NCI-H2107 treated with DMSO at 0.1 percent for 48 hours (cell line): ENCODE measurements around the gene BCL11A.

Experiments used
- DNase-seq: peaks from one replicate; lab custom pipeline; 2025; ENCODE audit not compliant: unreplicated experiment; lab: John Stamatoyannopoulos, UW

Gene BCL11A

DNA sequence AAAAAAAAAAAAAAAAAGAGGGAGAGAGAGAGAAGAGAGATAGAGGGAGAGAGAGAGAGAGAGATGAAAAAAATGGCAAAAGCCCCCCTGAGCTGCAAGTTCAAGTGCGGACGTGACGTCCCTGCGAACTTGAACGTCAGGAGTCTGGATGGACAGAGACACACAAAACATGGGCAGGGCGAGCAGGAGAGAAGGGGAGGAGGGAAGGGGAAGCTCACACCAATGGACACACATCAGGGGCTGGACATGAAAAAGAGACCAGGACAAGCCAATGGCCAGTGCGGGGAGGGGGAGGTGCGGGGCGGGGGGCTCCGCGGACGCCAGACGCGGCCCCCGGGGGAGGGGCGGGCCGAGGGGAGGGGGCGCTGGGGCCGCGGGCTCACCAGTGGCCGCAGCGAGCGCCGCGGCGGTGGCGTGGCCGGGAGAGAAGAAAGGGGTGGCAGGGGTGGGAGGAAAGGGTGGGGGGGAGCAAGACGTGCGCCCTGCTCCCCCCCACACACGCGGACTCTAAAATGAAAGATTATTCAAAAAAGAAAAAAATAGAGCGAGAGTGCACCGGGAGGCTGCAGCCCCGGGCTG is at the start of gene BCL11A:
TSS of gene BCL11A (minus strand) at position 160 of the 579 bp plus-strand sequence. CDS start 384 bp downstream, outside the sequence.
- no peak for DNase-seq

DNA sequence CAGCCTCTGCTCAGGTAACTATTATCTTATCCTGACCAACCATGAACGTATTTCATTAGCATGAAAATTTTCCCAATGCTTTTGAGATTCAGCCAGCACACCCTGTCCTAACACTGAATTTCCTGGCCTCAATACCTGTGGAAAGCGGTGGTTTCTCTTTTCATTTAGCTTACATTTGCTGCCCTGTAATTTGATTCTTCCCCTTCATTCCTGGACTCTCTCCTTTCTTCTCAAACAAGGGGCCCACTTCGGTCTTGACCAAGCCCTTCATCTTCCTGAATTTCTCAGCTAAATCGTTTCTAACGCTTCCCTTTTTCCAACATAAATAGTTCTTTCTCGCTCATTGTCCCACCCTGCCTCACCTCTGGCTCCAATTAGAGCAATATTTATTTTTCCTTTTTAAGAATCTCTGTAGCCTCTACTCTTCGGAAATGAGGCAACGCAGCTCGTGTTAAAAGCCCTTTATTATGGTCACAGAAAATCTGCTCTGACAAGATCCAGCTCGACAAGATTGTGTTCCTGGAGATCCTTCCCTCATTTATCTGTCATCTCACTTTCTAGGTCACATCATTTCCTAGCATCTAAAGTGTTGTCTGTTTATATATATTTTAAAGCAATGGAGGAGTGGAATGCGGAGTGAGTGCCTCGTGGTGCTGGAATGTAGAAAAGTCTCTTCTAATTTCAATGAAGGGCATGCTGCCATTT is 49.5 kb upstream of the BCL11A start:
- no peak for DNase-seq

DNA sequence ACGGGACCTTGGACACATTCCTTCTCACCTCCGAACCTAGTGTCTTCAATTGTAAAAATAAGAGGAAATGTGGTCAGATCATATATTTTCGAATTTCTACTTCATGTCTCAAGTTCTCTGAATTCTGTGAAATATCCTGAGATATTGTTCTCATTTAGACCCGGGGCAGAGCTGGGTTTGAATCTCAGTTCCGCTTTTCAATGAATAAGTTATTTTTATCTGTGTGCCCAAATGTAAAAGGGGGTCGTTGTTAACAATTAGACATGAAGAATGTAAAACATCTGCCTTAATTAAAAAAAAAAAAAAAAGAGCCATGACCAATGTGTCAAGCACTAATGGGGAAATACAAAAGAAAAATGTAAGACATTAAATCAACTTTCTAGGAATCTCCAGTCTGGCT is 48.9 kb upstream of the BCL11A start:
- no peak for DNase-seq

DNA sequence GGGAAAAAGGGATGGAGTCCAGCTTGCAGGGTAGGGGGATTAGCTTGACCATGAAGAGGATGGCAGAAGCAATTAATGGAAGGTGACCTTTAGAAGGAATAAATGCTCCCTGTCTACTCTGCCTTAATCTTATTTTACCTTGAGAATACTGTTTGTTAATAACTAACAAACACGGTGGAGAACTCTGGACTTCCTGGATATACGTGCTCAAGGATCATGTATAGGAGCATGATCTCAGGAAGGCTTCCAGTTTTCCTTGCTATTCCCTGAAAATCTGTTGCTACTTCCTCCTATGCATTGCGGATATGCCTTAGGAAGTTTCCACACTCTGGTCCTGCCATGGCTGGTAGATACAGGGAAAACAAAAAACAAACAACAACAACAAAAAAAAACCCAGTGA is 44.8 kb upstream of the BCL11A start:
- no peak for DNase-seq

DNA sequence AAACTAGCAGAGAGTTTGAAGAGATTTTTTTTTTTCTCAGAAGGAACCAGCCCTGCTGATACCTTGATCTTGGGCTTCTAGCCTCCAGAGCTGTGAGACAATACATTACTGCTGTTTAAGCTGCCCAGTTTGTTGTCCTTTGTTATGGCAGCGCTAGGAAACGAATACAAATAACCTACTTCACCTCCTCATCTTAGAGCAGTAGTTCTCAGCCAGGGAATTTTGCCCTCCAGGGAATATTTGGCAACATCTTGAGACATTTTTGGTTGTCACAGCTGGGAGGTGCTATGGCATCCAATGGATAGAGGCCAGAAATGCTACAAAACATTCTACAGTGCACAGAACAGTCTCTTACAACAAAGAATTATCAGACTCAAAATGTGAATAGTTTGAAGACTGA is 43.9 kb upstream of the BCL11A start:
- DNase-seq: no peak

DNA sequence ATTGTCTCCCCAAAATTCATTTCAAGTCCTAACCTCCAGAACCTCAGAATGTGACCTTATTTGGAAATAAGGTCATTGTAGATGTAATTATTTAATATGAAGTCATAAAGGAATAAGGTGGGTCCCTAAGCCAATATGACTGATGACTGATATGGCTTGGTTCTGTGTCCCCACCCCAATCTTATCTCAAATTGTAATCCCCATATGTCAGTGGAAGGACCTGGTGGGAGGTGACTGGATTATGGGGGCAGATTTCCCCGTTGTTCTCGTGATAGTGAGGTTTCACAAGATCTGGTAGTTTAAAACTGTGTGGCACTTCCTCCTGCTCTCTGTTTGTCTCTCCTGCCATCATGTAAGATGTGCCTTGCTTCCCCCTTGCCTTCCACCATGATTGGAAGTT is 43.0 kb upstream of the BCL11A start:
- no peak for DNase-seq

DNA sequence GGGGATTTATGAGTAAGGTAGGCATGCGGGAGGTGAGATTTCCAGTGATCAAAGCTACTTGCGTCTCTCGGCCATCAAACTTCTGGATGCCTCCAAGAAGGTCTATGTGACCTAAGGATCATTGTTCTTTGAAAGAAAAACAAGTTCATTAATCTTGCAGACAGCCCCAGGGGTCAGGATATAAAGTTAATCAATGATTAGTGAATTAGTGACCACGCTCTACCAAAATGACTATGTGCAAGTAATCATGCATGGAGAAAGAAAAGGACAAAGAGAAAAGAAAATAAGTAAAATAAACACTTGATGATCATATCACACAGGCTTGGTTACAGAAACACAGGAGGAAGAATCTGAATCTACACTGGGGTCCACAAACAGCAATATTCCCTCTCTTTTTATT is 42.5 kb upstream of the BCL11A start:
- no peak for DNase-seq

DNA sequence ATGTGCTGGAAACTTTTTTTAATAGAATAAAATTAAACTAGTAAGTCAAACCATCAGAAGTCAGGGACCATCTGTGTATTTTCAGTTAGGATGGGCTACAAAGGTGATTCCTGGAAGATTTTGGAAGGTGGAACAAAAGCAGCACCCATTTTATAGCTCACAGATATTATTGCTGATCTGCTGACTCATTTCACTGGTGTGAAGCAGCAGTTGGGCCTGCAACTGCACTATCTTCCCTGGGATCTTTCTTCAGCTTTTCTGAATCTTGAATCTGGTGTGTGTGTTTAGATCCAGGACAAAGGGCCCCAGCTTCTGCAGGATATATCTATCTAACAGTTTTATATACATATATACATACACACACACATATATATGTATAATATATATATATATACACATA is 35.6 kb upstream of the BCL11A start:
- no peak for DNase-seq

DNA sequence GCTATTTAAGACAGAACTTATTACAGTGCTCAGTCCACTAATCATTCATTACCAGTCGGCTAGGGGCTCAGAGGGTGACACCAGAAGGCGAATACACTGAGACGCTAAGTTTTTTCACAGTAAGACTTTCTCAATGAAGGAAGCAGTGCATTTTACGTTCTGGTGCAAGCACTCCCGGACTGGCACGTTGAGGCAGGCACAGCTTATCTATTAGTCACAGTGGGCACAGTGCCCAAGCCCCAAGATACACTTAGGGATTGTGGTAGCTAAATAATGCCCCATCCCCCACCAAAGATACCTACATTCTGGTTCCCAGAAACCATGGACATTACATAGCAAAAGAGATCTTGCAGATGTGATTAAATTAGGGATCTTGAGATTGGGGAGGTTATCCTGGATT is 32.6 kb upstream of the BCL11A start:
- DNase-seq: no peak

DNA sequence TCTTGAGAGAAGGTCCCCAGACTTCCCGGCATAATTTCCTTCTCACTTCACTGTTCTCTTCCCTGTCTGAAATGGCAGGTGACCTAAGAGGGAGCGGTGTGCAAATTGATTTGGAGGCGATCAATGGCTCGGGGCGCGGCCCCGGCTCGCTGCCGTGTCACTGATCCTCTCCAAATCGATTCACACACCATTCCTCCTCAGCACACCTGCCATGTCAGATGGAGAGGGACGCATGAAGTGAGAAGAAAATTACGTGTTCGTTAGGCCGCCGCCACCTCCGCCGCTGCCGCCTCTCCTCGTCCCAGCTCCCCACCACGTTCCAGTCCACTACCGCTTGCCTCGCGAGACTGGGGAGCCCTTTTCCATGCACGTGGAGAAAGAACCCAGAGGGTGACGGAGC is 31.8 kb upstream of the BCL11A start:
- DNase-seq: no peak

DNA sequence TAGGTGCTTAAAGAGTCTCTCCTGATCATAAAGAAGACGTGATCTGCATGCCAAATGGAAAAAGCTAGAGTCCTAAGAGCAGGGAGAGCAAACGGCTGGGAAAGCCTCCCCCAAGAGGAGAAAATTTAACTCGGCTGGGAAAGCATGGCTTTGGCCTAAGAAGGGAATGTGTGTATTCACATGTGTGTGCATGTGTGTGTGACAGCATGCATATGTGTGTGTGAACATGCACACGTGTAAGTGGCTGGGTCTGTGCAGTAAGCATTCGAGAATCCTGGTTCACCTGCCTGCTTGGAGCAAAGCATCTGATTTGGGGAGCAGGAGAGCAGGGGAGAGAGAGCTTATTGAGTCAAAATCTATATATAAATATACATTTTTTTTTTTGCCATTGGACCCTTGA is 30.1 kb upstream of the BCL11A start:
- DNase-seq: no peak

DNA sequence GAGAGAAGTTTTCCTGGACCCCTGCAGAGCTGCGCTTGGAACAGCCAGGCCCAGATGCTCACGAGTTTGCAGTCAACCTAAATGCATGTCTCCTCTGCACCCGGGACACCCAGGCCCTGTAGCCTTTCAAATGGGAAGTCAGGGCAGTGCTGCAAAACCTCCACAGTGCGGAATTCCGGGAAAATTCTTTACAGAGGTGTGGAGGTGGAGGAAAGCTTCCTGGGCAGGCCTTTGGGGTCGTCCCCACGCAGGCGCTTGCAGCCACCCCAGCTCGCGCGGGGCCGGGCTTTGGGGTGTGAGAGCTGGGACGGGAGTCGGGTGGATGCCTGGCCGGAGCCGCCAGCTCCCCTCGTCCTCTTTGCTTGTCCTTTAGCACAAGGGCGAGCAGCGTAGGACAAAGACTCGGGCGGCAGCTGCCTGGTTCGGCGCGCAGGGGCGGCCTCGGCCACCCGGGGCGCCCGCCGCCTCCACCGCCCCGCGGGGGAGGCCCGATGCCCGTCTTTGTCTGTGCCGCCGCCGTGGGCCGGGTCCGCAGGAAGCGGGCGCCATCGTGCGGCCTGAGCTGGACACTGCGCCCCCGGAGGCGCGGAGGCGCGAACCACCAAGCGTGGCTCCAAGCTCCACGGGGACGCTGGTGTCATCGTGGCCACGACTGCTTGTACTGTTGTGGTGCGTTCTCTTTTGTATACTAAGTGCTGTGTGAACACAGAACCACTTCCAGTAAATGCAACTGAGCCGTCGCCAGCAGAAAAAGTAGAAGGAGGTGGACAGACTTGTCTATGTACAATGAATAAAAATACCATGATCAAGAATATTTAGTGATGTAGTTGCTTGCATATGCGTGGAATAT is 28.2 kb upstream of the BCL11A start:
- peak; percentile 27 for DNase-seq

DNA sequence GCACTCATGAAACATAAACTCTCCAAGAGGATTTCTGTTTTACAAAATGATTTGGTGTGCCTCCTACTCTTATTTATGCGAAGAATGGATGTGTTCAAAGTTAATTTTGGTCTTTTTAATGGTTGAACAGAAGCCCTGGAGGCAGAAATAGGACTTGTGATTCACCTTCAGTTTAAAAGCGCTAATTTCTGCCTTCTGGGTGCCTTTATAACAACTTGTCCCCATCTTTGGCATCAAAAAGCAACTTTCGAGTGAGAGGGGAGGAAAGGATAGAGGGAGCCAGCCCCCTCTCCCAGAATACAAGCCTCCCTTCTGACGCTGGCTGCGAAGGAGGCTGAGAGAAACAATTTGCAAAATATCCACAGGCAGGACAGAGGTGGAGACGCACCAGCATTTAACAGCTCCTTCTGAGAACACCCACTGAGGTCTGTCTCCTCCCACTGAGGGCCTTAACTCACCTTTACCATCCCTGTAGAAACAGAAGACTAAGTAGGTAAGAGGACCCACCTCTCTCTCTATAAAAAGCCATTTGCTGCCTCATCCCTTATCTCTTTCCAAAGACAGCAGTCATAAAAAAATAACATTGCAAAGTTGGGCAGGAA is 24.3 kb upstream of the BCL11A start:
- DNase-seq: no peak

DNA sequence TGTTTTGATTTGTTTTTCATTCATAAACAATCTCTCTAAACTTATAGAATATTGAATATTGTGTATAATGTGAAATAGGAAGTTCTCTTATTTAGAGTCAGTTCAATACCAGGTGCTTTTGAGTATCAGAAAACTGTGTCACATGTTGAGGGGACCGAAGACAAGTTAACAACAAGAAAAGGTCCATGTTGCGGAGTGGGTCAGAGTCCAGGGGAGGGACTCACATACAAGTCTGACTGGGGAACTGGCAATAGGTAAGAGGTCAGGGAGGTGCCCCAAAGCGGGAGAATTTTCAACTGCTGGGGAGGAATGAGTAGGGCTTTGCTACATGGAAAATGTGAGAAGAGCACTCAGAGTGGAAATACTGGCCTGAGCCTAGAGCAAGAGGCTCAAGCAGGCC is 19.8 kb upstream of the BCL11A start:
- DNase-seq: no peak

DNA sequence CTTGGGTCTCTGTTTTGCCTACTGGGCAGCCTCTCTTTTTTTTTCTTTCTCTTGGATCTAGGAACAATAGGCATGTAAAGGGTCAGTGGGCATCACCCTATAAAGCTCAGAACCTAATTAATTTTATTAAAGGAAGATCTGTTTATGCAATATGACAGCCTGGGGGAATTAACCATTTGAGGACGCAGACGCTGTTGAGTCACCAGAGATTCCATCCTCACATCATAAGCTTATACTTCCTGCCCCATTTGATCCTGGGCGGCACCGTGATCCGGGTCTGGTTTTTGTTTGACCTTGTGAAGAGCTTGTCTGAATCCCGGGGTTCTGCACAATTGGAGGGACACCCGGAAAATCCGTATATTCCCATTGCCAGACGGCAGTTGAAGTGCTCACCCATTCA is 16.8 kb upstream of the BCL11A start:
- no peak for DNase-seq

DNA sequence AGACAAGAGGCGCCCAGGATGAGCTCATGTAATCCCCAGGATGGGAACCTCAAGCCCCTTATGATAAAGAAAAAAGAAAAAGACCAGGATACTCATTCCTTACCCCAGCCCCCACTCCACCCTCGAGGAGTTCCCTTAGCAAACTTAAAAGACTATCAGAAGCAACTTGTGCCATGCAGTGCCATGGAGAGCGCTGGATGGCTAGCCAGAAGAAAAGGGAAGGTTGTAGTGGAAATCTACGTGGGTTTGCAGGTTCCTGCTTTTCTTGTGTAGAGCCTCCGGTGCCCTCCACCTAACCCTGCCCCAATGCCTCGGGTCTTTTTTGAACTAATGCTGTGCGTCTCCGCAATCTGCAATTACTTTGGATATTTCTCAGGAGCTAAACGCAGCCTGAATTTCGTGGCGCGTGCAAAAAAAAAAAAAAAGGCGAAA is 16.2 kb upstream of the BCL11A start:
- DNase-seq: no peak

DNA sequence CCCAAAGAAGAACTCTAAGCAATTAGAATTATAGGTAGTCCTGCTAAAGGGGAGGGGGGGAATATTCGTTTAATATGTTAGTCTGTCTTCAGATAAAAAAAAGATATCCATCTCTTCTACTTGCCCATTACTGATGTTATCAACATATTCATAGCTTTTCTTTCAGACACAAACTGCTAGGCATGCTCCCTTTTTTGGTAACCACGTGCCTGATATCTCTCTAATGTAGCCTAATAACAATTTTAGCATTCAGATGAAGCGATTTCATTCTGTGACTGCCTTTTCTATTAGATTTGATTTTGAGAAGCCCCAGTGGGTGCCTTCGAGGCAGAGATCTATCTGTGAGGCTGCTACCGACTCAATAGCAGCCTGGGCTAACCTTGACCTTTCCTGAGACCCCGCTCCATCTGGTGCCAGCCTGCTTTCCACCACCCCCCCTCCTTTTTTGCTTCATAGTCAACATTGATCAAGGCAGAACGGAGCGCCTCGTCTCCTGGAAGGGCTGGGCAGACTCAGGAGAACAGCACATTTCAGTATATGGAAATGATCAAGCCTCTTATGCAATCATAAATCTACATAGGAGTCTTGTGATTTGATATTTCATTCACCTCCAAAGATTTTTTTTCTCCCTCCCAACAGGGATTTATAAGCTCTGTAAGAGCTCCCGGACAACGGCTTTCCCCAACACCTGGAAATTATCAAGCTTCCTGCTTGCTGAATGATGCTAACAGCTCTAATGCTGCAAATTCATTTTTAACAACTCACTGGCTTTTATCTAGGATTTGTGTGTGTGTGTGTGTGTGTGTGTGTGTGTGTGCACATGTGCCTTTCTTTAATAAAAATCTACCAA is 14.7 kb upstream of the BCL11A start:
- DNase-seq: no peak

DNA sequence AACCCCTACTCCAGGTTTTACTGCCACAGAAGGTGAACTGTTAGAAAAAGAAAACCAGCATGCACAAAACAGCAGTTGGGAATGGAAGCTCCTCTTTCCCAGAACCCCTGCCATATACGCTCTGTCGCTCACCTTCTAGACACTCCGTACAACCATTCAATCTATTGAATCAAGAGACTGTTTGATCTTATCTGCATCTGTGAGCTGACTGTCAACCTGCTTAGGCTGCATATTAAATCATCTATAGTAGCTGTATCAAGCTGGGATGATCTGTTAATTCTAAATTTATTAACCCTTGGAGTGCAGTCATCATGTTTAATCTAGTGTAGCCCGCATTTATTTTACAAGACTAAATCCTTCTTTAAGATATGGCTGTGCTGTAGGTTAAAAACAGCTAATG is 13.6 kb upstream of the BCL11A start:
- no peak for DNase-seq

DNA sequence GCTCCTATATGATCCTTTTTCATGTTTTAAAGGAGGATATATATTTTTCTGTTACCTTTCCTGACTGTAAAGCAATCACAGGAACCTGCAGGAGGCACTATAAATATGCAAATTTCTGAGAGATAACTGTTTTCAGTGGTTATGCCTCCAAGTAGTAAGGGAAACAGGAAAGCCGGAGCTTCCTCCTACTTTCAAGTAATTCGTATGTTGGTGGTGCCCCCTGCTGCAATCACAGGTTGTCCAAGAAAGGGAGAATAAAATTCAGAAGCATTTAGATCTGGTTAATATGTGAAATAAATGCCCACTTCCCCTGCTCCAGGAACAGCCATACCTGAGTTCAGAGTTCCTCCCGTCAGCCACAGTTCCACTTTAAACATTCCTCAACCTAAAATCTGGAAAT is 12.0 kb upstream of the BCL11A start:
- DNase-seq: no peak

DNA sequence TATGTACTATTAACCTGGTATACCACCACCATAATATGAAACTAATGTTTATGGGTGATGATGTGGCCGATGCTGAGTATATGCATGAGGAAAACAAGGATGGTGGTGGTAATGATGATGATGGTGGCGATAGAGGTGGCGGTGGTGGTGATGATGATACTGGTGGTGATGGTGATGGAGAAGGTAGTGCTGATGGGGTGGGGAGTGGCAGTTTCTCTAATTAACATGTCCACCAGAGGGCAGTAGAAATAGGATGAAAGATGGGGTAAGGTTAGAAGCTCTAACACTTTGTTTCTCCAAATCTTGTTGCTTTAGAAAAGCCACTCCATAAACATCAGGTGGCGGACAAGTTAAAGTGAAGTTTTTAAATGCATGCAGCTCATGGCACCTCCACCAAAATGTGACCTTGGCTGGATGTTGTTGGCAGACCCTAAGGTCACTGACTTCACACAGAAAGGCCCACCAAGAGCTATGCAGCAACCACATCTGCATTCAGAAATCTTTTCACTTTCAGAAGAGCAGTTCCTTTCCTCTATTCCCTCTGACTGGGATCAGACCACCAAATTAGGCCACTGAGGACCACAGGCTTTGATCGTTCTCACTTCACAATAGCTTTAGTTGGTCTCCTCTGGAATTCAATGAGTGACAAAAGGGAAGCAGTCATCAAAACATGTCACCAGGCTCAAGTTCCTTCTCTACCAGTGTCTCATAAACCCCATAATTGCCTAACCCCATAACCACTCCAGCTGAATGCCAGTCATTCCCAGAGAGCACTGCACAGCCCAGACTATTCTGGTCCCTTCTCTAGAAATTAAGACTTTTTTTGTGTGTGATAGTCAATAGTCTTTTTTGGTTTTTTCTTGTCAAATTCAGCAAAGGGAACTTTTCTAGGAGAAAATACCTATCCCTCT is 7.5 kb upstream of the BCL11A start:
- DNase-seq: no peak
